Naive B cell (primary cell): ENCODE measurements around the gene ECI2. TPM values are rescaled to one million over a fixed set of nuclear protein-coding genes. Genes with fewer than 3 reads are reported as not detected.
A peak's percentile ranks its signal among the peaks of the same experiment; 100 is the strongest.
"Not testable (repeated sequence)": the region's sequence is repeated elsewhere in the genome, so short reads cannot be mapped to it uniquely, and the experiment has no call there.

Experiments used
- ATAC-seq, 2 donors: fragments of 150-1000 bp; cut with Tn5 transposase; 2 replicates each; pipeline ENCODE4 v1.10.0; 2021; ENCODE audit warnings: low read depth in 2 of 2, mild to moderate bottlenecking in 2 of 2, moderate library complexity in 2 of 2
- DNase-seq: peaks from one replicate; pipeline ENCODE4 v3.0.0; 2022
- H3K27ac Mint-ChIP-seq, 6 donors: one replicate each; pipeline ENCODE4 v1.8.0; 2020 to 2022; ENCODE audit warnings: mild to moderate bottlenecking in 6 of 6, mixed read lengths in 6 of 6, moderate library complexity in 5 of 6, inconsistent platforms in 2 of 6
- H3K27me3 Mint-ChIP-seq, 3 donors: one replicate each; pipeline ENCODE4 v1.8.0; 2021 to 2022; ENCODE audit warnings: mixed read lengths in 3 of 3, mild to moderate bottlenecking in 1 of 3
- H3K36me3 Mint-ChIP-seq, 2 donors: one replicate each; pipeline ENCODE4 v1.8.0; 2020 to 2022; ENCODE audit warnings: mixed read lengths in 2 of 2, inconsistent platforms in 1 of 2, mild to moderate bottlenecking in 1 of 2
- H3K4me1 Mint-ChIP-seq, 3 donors: one replicate each; pipeline ENCODE4 v1.8.0; 2020 to 2022; ENCODE audit warnings: mixed read lengths in 3 of 3, inconsistent platforms in 1 of 3, mild to moderate bottlenecking in 1 of 3, moderate library complexity in 1 of 3
- H3K4me3 Mint-ChIP-seq, 8 donors: one replicate each; pipeline ENCODE4 v1.8.0; 2020 to 2022; ENCODE audit warnings: mild to moderate bottlenecking in 8 of 8, mixed read lengths in 8 of 8, moderate library complexity in 8 of 8, inconsistent platforms in 2 of 8
- H3K9me3 Mint-ChIP-seq, 7 donors: one replicate each; pipeline ENCODE4 v1.8.0; 2020 to 2022; ENCODE audit warnings: mixed read lengths in 7 of 7, mild to moderate bottlenecking in 5 of 7, inconsistent platforms in 2 of 7, moderate library complexity in 1 of 7
- polyA plus RNA-seq, 6 donors: library from polyadenylated mRNA; unstranded; fragments of 300-500 nt; fragmentation: Illumina TruSeq; gene quantifications; one replicate each; pipeline ENCODE4 v1.2.3, GENCODE V29; 2021; ENCODE audit warnings: low read depth in 6 of 6

ECI2 gene
- polyA plus RNA-seq, 6 donors from 2014 or later, result 25.5 to 64.8 (median 47.7) TPM

GRCh38 chr6:4109363-4109815 is 26.0 kb downstream of the ECI2 start:
- H3K9me3 Mint-ChIP-seq, result peaks cover 14 to 23% (median 17%) of the 10 kb centered on the region in 7 donors
- ATAC-seq, H3K4me1 Mint-ChIP-seq, H3K27ac Mint-ChIP-seq, DNase-seq, H3K4me3 Mint-ChIP-seq: not testable (repeated sequence)
- peaks cover 4 to 10% (median 7%) of the 10 kb centered on the region in 3 donors for H3K27me3 Mint-ChIP-seq
- peaks cover 8 to 21% of the 10 kb centered on the region in 2 donors for H3K36me3 Mint-ChIP-seq

- Mint-ChIP-seq H3K36me3 (peaks cover 1 to 14% of the 10 kb centered on the region in 2 donors), H3K9me3 (peaks cover 9 to 17% (median 14%) of the 10 kb centered on the region in 7 donors), H3K4me1 (no peaks in the 10 kb centered on the region)
Observed at GRCh38 chr6:4108561-4109093, 26.7 kb downstream of the ECI2 start.

GRCh38 chr6:4107873-4108272 is 27.5 kb downstream of the ECI2 start:
- Mint-ChIP-seq H3K27me3 (peaks cover 0 to 7% (median 6%) of the 10 kb centered on the region in 3 donors), H3K27ac (no peak overlapping the region), H3K36me3 (peaks cover 0 to 8% of the 10 kb centered on the region in 2 donors), H3K4me3 (no peak overlapping the region), H3K9me3 (peaks cover 7 to 10% (median 9%) of the 10 kb centered on the region in 7 donors), H3K4me1 (no peaks in the 10 kb centered on the region)
- DNase-seq (no peak), ATAC-seq (no peak)

More at GRCh38 chr6:4108561-4109093, 26.7 kb downstream of the ECI2 start:
- ATAC-seq, result no peak
- Mint-ChIP-seq H3K27ac (no peak overlapping the region), H3K27me3 (peaks cover 2 to 8% (median 7%) of the 10 kb centered on the region in 3 donors), H3K4me3 (no peak overlapping the region)
- DNase-seq, result no peak

GRCh38 chr6:4105980-4106536 is 29.3 kb downstream of the ECI2 start:
- H3K9me3 Mint-ChIP-seq, result no peaks in the 10 kb centered on the region
- H3K36me3 Mint-ChIP-seq, result no peaks in the 10 kb centered on the region
- H3K27me3 Mint-ChIP-seq, result no peaks in the 10 kb centered on the region
- ATAC-seq (no peak), DNase-seq (no peak)
- no peak overlapping the region for H3K4me3 Mint-ChIP-seq
- peak overlapping the region in 2 of 6 donors; percentile 12 to 53 for H3K27ac Mint-ChIP-seq
- H3K4me1 Mint-ChIP-seq, result no peaks in the 10 kb centered on the region

GRCh38 chr6:4103929-4104328 is 31.4 kb downstream of the ECI2 start:
- H3K36me3 Mint-ChIP-seq, result no peaks in the 10 kb centered on the region

GRCh38 chr6:4102687-4103244 is 32.6 kb downstream of the ECI2 start:
- H3K27me3 Mint-ChIP-seq, result no peaks in the 10 kb centered on the region
- no peak for DNase-seq
- no peak overlapping the region for H3K4me3 Mint-ChIP-seq
- no peak for ATAC-seq
- H3K4me1 Mint-ChIP-seq, result no peaks in the 10 kb centered on the region
- H3K36me3 Mint-ChIP-seq, result no peaks in the 10 kb centered on the region
- no peak overlapping the region for H3K27ac Mint-ChIP-seq
- H3K9me3 Mint-ChIP-seq, result no peaks in the 10 kb centered on the region

More at GRCh38 chr6:4103929-4104328, 31.4 kb downstream of the ECI2 start:
- DNase-seq (no peak), ATAC-seq (no peak)
- no peaks in the 10 kb centered on the region for H3K27me3 Mint-ChIP-seq
- no peaks in the 10 kb centered on the region for H3K9me3 Mint-ChIP-seq
- no peak overlapping the region for H3K4me3 Mint-ChIP-seq
- no peak overlapping the region for H3K27ac Mint-ChIP-seq
- H3K4me1 Mint-ChIP-seq, result no peaks in the 10 kb centered on the region

GRCh38 chr6:4101298-4101697 is 34.1 kb downstream of the ECI2 start:
- H3K4me3 Mint-ChIP-seq, result no peak overlapping the region
- peak overlapping the region in 2 of 6 donors; percentile 24 to 60 for H3K27ac Mint-ChIP-seq
- H3K9me3 Mint-ChIP-seq, result peaks cover 0 to 1% (median 0%) of the 10 kb centered on the region in 7 donors
- no peaks in the 10 kb centered on the region for H3K36me3 Mint-ChIP-seq
- DNase-seq, result no peak
- H3K27me3 Mint-ChIP-seq, result no peaks in the 10 kb centered on the region
- no peak for ATAC-seq
- no peaks in the 10 kb centered on the region for H3K4me1 Mint-ChIP-seq

GRCh38 chr6:4100655-4101054 is 34.7 kb downstream of the ECI2 start:
- ATAC-seq (no peak), DNase-seq (no peak)
- H3K4me1 Mint-ChIP-seq, result no peaks in the 10 kb centered on the region
- no peak overlapping the region for H3K27ac Mint-ChIP-seq
- peaks cover 0 to 1% (median 0%) of the 10 kb centered on the region in 7 donors for H3K9me3 Mint-ChIP-seq
- no peaks in the 10 kb centered on the region for H3K36me3 Mint-ChIP-seq
- no peak overlapping the region for H3K4me3 Mint-ChIP-seq
- H3K27me3 Mint-ChIP-seq, result no peaks in the 10 kb centered on the region

- Mint-ChIP-seq H3K9me3 (peaks cover 0 to 1% (median 0%) of the 10 kb centered on the region in 7 donors), H3K27ac (no peak overlapping the region), H3K27me3 (peaks cover 0 to 7% (median 0%) of the 10 kb centered on the region in 3 donors), H3K36me3 (no peaks in the 10 kb centered on the region), H3K4me3 (no peak overlapping the region), H3K4me1 (no peaks in the 10 kb centered on the region)
- ATAC-seq, result no peak
- DNase-seq, result no peak
Observed at GRCh38 chr6:4093288-4093687, 42.1 kb downstream of the ECI2 start.

- no peak for ATAC-seq
- peak overlapping the region in 1 of 6 donors; percentile 5 for H3K27ac Mint-ChIP-seq
- peaks cover 0 to 1% (median 0%) of the 10 kb centered on the region in 7 donors for H3K9me3 Mint-ChIP-seq
- H3K36me3 Mint-ChIP-seq, result no peaks in the 10 kb centered on the region
- H3K27me3 Mint-ChIP-seq, result peaks cover 0 to 7% (median 0%) of the 10 kb centered on the region in 3 donors
- no peak overlapping the region for H3K4me3 Mint-ChIP-seq
- no peaks in the 10 kb centered on the region for H3K4me1 Mint-ChIP-seq
- no peak for DNase-seq
Observed at GRCh38 chr6:4091941-4092340, 43.4 kb downstream of the ECI2 start.

- not testable (repeated sequence) for H3K27ac Mint-ChIP-seq, H3K4me1 Mint-ChIP-seq, H3K27me3 Mint-ChIP-seq, H3K9me3 Mint-ChIP-seq, H3K36me3 Mint-ChIP-seq, ATAC-seq, H3K4me3 Mint-ChIP-seq, DNase-seq
Observed at GRCh38 chr6:4090043-4090442, 45.3 kb downstream of the ECI2 start.

- ATAC-seq (no peak), DNase-seq (no peak)
- H3K4me1 Mint-ChIP-seq, result no peaks in the 10 kb centered on the region
- no peaks in the 10 kb centered on the region for H3K36me3 Mint-ChIP-seq
- peaks cover 0 to 7% (median 3%) of the 10 kb centered on the region in 3 donors for H3K27me3 Mint-ChIP-seq
- H3K4me3 Mint-ChIP-seq, result no peak overlapping the region
- H3K27ac Mint-ChIP-seq, result no peak overlapping the region
- H3K9me3 Mint-ChIP-seq, result no peaks in the 10 kb centered on the region
Observed at GRCh38 chr6:4088704-4089103, 46.7 kb downstream of the ECI2 start.

- H3K27ac Mint-ChIP-seq, result no peak overlapping the region
- DNase-seq, result no peak
- H3K4me3 Mint-ChIP-seq, result no peak overlapping the region
- ATAC-seq, result no peak
- peaks cover 5 to 16% (median 9%) of the 10 kb centered on the region in 3 donors for H3K27me3 Mint-ChIP-seq
- no peaks in the 10 kb centered on the region for H3K4me1 Mint-ChIP-seq
- no peaks in the 10 kb centered on the region for H3K36me3 Mint-ChIP-seq
- H3K9me3 Mint-ChIP-seq, result no peaks in the 10 kb centered on the region
Observed at GRCh38 chr6:4085332-4085700, 50.1 kb downstream of the ECI2 start.
